ENCODE data around the gene NAMPT.

DNA sequence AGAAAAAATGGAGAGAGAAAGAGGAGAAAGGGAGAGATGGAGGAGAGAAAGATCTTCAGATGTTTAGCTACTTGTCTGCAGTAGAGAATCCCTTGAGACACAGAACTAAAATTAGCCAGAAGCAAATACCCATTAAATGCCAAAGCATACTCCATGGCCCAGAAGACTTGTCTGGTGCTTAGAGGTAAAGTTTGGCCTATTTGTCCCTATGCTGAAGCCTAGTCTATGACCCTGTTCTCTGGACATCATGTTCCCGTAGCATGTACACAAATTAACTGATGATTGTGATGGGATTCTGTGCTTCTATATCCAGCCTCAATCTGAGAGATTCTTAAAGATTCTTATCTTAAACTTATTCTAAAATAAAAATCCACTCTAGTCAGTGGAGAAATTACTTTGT is 85.8 kb downstream of the NAMPT start:
- TF ChIP-seq POLR2A (IDR thresholded peaks at IDR 0.05): no peak
- TF ChIP-seq POLR2AphosphoS5 (IDR thresholded peaks at IDR 0.05): no peak

Measured in sigmoid colon (tissue), 4 donors.